Fibroblast of peridontal ligament (primary cell): ENCODE data around the gene NDUFS7.

Source experiments
- DNase-seq: peaks from one replicate; pipeline ENCODE4 v3.0.0-alpha.2; 2010; ENCODE audit errors: extremely low read depth

Gene NDUFS7

DNA sequence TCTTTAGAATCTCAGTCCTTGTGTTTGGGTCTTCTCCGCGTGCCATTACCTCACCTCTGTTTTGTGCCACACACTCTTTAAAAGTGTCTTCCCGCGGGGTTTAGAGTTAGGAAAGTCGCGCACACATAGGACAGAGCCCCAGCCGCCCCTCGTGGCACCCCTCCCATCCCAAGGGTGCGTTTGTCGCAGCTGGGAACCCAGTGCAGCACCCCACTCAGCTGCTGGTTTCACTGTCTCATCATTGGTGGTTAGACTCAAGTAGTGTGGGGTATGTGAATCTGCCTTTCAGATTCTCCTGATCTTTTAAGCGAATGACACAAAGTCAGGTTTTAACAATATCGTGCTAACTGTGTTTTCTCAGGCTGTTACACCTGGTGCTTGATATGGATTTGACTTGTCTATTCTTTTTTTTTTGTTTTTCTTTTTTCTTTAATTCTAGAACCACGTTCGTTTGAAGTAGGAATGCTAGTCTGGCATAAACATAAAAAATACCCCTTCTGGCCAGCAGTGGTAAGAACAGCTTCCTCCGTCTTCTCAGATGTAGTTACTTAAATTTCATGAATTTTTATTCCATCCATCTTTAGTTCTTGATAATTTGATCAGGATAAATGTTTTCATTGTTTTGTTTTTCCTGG is 19.5 kb upstream of the NDUFS7 start:
- peak; percentile 32 for DNase-seq

DNA sequence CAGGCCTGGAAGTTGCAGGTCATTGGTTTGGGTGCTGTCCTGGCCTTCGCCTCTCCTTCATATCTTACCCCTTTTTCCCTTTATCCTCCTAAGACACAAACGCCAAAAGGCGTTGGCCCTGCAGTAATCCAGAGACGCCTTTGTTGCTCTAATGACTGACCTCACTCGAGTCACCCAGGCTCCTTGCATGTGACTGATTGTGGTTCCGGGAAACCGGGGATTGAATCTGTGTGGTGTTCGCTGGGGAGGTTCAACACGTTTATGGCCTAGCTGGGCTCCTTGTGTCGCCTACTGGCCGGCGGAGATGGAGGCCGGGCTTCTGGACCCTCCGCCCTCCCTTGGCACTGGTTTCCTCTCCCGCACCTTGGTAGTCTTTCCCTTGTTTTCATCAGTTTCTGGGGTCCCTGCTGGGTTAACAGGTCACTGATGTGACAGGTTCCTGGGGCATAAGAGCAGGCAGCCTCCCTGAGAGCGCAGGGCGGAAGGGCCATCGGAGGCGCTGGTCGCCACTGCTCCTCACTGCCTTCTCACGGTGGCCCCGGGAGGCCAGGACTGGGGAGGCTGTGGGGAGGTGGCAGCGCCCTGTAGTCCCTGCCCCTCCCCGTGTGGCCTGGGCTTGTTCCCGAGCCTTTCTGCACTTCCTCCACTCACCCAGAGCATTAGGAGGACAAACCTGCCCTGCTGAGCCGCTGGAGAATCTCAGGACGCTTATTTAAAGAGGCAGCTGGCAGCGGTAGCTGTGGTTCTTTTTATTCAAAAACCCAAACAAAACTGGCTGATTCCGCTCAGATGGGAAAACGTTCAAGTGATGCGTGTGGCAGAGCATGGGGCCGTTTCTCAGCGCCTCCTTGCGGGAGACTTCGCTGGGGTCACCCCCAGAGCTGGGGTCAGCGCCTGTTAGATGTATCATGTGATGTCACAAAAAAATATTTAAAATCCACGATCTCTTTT is 18.1 kb upstream of the NDUFS7 start:
- DNase-seq, result no peak

DNA sequence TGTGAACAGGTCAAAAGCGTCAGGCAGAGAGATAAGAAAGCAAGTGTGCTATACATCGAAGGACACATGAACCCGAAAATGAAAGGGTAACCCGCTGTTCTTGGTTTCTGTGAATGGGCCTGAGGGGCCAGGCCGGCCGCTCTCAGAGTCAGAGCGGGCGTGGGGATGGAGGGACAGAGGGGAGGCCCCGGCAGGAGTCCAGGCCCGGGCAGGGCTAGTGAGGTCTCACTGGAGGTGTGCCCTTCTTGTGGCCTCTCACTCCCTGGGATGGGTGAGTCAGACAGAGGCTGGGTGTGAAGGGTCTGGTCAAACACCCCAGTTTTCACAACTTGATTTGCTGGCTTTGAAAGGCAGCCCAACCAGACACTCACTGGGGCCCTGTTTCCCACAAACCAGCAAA is 17.4 kb upstream of the NDUFS7 start:
- DNase-seq, result no peak

DNA sequence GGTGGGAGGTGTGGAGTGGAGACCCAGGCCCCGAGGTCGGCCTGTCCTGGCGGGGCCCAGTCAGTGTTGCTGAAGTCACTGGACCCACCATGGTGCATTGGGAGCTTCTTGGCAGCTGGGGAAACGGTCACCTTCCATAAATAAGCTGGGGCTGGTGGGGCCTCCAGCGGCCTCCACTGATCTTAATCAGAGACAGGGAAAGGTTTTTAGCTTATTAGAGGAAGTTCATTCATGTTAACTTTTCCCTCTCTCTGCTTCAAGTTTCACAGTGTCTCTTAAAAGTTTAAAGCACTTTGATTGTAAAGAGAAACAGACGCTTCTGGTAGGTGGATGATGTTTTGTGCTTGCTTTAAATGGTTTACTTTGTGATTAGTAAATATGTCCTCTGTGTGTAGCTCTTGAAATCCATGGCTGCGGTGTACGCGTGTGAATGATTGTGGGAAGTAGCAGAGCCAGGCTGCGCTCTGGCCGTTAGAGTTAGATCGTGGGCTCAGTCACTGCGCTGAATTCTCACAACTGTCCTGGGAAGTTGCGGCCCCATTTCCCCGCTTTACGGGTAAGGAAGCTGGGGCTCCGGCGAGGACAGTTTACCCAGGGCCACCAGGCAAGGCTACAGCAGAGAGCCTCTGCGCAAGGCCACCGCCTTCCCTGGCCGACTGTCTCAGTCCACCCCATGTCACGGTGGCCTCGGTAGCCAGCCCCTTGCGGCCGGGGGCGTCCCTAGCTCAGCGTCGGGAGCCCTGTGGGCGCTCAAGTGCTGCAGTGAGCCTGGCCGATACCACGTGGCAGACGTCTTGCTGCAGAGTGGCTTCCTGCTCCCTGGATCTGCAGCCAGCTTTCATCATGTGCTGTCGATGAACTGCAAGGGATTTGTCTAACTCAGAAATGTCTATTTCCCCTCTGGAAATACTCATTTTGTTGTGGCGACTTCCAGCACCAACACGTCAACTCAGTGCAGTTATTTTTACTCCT is 16.5 kb upstream of the NDUFS7 start:
- no peak for DNase-seq

DNA sequence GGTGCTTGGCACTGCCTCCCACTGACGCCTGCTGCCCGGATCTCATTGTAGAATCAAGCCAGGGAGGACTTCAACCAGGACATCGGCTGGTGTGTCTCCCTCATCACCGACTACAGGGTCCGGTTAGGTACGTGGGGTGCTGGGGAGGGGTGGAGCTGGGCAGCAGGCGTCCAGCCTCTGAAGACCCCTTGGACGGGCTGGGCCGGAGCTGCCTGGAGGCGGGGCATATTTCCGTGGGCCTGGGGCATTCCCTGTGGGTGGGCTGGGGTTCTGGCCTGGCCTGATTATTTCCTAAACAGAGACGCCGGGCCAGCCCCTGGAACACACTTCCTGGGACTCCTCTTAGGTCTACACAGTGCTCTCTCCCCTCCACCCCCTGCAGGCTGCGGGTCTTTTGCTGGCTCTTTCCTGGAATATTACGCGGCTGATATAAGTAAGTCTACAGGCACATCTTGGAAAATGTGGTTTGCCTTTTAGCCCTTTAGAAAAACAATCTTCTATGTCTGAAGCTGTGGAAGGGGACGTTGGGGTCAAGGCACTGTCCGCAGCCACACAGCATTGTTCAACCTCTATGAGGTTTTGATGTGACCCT is 14.4 kb upstream of the NDUFS7 start:
- DNase-seq, result no peak

DNA sequence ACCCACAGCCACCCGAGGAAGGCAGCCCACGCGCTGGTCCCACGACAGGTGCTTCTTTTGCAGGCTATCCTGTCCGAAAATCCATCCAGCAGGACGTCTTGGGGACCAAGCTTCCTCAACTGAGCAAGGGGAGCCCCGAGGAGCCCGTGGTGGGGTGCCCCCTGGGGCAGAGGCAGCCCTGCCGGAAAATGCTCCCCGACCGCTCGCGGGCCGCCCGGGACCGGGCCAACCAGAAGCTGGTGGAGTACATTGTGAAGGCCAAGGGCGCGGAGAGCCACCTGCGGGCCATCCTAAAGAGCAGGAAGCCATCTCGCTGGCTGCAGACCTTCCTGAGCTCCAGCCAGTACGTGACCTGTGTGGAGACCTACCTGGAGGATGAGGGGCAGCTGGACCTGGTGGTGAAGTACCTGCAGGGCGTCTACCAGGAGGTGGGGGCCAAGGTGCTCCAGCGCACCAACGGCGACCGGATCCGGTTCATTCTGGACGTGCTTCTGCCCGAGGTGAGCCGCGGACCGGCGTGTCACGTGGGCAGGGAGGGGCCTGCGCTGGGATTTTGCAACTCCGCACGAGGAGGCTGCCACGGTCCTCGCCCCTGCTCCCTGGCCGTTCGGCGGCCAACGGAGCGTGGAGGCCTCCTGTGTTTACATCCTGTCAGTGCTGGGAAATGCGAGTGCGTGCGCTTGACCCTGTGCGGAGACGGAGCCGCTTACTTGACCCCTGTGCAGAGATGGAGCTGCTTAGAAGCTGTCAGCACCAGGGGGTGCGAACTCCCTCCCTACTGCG is 12.9 kb upstream of the NDUFS7 start:
- no peak for DNase-seq

DNA sequence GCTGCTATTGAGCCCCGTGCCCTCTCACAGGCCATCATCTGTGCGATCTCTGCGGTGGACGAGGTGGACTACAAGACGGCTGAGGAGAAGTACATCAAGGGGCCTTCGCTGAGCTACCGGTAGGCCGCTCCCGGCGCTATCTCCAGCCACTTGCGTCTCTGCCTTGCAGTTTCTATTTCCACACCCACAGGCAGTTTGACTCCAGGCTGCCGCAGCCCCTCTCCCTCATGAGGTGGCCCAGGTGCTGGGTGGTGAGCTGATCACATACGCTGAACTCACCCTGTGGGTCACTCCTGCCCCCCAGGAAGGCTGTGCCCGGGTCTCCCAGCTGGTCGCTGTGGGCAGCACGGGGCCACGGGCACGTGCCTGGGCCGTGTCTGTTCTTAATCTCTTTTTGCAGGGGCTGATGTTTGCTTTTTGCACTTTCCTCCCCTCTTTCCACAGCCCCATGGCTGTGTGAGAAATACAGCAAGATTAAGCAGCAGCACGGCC is 10.6 kb upstream of the NDUFS7 start:
- DNase-seq, result no peak

DNA sequence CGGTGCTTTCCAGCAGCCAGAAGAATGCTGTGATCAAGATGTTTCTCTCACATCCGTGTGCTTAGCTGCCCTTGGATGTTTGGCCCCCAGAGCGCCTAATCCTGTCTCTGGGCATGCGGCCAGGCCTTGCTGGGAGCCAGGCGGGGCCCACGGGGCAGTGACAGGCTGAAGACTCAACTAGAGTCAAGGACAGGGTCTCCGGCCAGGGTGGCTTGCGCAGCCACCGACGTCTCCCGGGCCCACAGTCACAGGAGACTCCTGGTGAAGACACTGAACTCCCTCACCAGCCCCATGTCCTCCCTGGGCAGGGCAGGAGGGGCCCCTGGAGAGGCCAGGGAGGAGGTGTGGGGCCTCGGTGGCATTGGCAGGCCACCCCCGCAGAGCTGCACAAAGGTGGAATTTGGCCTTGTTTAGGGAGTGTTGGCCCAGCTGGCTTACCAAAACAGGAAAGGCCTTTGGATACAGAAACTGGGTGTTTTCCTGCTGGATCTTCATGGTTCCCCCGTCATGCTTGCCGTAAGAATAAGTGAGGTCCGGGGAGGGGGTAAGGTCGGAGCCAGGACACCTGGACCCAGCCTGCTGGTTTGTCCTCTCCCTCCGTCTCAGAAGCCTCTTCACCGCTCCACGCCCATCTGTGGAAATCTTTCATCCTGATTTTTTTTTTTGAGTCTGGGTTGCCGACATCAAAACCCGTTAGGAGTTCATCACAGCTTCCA is 10.0 kb upstream of the NDUFS7 start:
- no peak for DNase-seq

DNA sequence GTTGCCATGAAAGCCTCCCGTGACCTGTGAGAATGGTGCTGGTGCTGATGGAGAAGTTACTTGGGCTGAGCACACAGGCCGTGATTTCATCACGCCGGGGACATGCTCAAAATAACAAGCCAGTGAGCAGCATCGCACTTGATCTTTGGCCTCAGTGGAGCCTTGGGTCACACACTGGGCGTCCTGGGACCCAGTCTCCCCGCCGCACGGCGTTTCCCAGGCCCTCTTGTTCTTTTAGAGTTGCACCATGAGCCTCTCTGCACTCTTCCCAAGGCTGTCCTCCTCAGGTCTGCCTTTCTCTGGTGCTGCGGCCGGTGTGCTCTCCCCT is 9.5 kb upstream of the NDUFS7 start:
- no peak for DNase-seq

DNA sequence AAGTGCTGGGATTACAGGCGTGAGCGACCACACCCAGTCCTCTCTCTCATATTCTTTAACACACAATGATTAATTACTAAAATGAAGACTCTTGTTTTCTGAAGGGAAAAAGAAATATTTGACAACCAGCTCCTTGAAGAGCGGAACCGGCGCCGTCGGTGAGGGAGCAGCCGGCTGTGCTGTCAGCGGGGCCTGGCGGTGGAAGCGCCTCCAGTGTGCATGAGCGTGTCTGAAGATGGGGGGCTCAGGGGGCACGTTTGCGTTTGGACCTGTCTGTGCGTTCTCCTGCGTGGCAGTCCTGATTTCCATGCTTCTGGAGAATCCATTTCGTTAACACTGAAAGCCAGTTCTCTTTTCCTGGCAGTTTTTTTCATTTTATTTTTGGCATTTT is 7.3 kb upstream of the NDUFS7 start:
- DNase-seq, result no peak

DNA sequence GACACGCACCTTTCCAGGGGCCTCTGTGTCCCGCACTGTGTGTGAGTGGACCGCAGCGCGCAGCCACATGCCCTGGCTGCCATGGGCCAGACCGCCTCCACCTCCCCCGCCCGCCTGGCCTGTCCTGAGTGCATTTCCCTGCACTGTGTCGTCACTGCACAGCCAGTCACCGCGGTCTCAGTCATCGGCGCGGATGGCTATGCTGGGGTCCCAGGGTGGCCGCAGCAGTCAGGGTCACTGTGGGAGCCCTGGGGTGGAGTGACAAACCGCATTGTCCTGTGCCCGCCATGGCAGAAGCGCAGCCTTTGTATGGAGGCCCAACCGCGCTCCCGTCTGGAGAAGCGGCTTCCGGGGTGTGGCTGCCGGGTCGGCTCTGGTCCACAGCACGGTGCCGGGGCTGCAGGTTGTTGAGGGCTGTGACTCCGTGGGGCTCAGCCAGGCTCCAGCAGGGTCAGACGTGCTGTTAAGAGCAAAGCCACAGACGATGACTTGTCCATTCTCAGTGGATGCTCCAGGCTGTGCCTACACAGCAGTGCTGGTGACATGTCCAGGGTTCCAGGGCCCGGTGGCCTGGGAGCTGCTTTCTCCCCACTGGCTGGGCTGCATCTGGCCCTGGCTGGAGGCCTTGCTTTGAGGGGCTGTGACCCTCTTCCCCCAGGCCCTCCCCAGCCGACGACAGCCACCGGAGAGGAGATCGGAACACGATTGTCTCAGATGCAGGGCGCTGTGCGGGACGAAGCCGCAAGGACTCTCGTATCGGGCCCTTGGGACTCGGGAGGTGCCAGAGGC is 6.3 kb upstream of the NDUFS7 start:
- no peak for DNase-seq

DNA sequence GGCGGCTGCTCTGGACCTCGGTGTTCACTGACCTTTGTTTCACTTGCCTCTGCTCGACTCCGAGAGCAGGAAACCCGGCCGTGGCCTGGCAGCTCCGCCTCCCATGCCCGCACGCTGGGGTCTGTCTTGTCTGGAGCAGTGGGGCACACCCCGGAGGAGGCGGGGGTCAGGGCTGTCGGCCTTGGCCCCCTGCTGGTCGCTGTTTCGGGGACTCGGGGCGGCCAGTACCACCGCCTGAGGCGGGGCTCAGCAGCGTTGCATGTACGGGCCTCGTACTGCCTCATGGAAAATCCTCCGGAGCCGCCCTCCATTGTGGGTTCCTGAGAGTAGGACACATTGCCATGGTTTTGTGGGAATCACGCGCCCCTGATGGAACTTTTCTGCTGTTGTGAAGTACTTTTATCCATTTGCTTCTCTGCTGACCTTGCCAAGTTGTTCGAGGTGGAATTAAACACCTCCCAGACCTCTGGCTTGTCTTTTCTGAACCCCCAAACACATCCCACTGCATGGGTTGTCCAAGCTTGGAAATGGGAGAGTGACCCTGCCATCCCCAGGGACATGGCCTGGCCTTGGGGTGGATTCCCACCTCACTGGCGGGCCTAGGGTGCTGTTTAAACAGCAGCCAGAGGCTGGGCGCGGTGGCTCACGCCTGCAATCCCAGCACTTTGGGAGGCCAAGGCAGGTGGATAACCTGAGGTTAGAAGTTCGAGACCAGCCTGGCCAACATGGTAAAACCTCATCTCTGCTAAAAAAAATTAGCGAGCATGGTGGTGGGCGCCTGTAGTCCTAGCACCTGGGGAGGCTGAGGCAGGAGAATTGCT is 5.5 kb upstream of the NDUFS7 start:
- no peak for DNase-seq

DNA sequence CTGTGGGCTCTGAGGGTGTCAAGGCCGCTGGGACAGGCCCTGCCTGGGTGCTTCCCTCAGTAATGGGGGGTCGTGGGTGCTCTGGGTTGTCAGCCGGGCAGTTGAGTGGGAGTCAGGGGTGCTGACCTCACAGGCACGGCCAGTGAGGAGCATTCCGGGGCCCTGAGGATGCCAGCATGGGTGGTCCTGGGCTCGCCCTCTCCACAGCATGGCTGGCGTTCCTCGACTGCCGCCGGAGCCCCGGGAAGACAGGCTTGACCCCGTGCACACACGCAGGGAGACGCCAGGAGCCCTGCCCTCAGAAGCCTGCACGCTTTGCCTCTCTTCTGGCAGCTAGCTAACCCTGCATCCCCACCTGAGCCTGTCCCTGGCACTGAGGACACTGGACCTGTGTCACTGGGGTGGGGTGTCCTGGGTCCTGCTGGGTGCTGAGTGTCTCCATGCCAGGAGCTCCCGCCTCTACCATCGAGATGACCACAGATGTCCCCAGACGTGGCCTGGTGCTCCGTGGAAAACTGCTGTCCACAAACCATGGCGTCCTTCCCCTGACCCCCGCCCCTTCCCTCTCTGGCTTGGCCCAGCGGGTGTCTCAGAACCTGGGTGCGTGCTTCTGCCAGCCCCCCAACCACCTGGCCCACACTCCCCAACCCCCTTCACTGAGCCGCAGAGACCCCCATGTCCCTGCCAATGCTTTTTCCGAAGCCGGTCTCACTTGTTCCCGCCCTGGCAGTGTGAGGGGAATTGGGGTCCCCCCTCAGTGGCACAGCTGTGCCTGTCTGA is 4.4 kb upstream of the NDUFS7 start:
- DNase-seq, result no peak

DNA sequence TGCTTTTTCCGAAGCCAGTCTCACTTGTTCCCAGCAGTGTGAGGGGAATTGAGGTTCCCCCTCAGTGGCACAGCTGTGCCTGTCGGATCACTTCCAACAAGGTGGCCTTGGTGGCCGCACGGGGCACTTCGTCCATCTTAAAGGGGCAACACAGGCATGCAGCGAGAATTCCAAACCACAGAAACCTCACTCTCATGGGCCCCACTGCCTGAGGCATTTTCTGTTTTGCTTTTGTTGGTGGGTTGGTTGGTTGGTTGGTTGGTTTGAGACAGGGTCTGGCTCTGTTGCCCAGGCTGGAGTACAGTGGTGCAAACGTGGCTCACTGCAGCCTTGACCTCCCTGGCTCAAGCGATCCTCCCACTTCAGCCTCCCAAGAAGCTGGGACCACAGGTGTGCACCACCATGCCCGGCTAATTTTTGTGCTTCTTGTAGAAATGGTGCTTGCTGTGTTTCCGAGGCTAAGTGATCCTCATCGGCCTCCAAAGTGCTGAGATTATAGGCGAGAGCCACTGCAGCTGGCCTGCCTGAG is 3.7 kb upstream of the NDUFS7 start:
- DNase-seq, result no peak

DNA sequence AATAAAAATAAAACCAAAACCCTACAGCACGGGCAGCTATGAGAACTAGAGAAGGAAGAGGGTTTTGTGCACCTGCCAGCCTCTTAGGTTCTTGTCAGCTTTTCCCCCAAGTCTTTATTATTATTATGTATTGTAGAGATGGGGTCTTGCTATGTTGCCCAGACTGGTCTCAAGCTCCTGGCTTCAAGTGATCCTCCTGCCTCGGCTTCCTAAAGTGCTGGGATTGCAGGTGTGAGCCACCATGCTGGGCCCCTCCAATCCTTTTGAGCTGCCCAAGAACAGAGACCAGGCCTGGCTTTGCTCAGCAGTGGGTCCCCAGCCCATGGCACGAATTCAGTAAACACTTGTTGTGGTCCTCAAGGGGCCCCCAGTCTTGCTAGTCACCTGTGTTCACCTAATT is 1.5 kb upstream of the NDUFS7 start:
- DNase-seq, result no peak

DNA sequence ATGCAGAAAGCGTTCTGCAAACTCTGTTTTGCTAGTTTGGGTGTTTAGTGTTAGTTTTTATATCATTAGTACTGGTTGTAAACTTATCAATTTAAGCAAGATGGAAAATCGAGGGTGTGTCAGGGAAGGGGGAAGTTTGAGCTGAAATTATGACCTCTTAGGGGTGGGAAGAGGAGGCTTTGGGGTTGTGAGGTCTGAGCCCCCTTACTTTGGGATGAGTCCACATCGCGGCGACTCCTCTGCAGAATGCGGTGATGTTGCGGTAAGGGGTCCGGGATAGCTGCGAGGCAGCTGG is 743 bp upstream of the NDUFS7 start:
- DNase-seq, result no peak

DNA sequence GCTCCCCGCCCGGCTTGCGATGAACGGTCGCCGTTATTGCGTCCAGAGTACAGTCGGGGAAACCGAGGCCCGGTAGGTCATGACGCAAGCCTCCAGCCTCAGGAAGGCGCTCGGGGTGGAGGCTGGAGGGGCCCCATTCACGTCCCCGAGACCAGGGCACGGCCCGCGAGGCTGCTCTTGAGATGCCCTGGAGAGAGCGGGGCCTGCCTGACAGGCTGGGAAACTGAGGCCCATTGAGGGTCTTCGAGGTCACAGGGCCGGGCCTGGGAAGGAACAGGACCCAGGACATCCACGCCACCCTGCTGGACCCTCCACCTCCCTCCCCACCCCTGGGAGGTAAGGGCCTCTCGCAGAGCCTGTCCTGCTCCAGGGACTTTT is 367 bp downstream of the NDUFS7 start:
- DNase-seq, result no peak
